Panc1 (cell line): ENCODE measurements around the gene TTC24. TPM values are rescaled to one million over a fixed set of nuclear protein-coding genes. Genes with fewer than 3 reads are reported as not detected.
"Not testable (repeated sequence)": the region's sequence is repeated elsewhere in the genome, so short reads cannot be mapped to it uniquely, and the experiment has no call there.

Experiments
- ATAC-seq: fragments of 200-7000 bp; cut with Tn5 transposase; 2 replicates; pipeline ENCODE4 v1.9.1; 2020; ENCODE audit warnings: mild to moderate bottlenecking, moderate library complexity
- BruUV-seq: library from RNA; stranded (reverse); fragments of 400-500 nt; replicated peaks from 2 replicates; lab custom pipeline; 2021; lab: Mats Ljungman, UMichigan
- CTCF ChIA-PET: fragments of 300-600 bp; sonication (Branson Sonifier 250); formaldehyde crosslinking; loops from one replicate; lab custom pipeline; 2022; ENCODE audit warnings: antibody characterized with exemption; lab: Charles Lee
- POLR2A ChIA-PET: fragments of 300-600 bp; sonication (Branson Sonifier 250); formaldehyde crosslinking; loops from one replicate; lab custom pipeline; 2022; ENCODE audit warnings: antibody characterized with exemption; lab: Charles Lee
- DNase-seq: peaks from one replicate; pipeline ENCODE4 v3.0.0-alpha.2; 2010; ENCODE audit warnings: low read depth, low spot score
- H3K27ac ChIP-seq: 2 replicates; pipeline ENCODE4 v1.5.1; 2011; ENCODE audit warnings: mild to moderate bottlenecking, low read length, inconsistent platforms
- H3K27me3 ChIP-seq: fragments of 200-500 bp; sonication (Bioruptor generic); 2 replicates; pipeline ENCODE4 v1.6.0; 2014; ENCODE audit warnings: low read length, inconsistent platforms; ENCODE audit not compliant: control insufficient read depth, insufficient read depth
- H3K36me3 ChIP-seq: fragments of 200-500 bp; sonication (Bioruptor generic); 2 replicates; pipeline ENCODE4 v1.5.1; 2014; ENCODE audit warnings: inconsistent platforms, mild to moderate bottlenecking, low read length, moderate library complexity; ENCODE audit not compliant: control insufficient read depth, insufficient read depth
- H3K4me1 ChIP-seq: 2 replicates; pipeline ENCODE4 v1.5.1; 2011; ENCODE audit warnings: inconsistent platforms, mild to moderate bottlenecking, low read length, moderate library complexity; ENCODE audit not compliant: control insufficient read depth, insufficient read depth
- H3K4me3 ChIP-seq, 2 experiments: 2 replicates each; pipeline ENCODE4 v1.5.1; 2011 to 2012; ENCODE audit warnings: low read depth in 2 of 2, low read length in 2 of 2, mild to moderate bottlenecking in 2 of 2, inconsistent platforms in 1 of 2, moderate library complexity in 1 of 2
- H3K9me3 ChIP-seq: fragments of 200-500 bp; sonication (Bioruptor generic); 2 replicates; pipeline ENCODE4 v1.5.1; 2014; ENCODE audit warnings: low read depth, mild to moderate bottlenecking, inconsistent platforms, low read length, moderate library complexity; ENCODE audit not compliant: control insufficient read depth, insufficient read depth
- CTCF ChIP-seq: fragments of 450-650 bp; IDR thresholded peaks from 2 replicates; pipeline ENCODE4 v1.5.1; 2017; ENCODE audit warnings: mild to moderate bottlenecking
- POLR2AphosphoS5 ChIP-seq: IDR thresholded peaks from 2 replicates; pipeline ENCODE4 v1.6.1; 2012; ENCODE audit warnings: mild to moderate bottlenecking, low read depth, low read length, moderate library complexity
- REST ChIP-seq, 2 experiments: IDR thresholded peaks; 2 replicates each; pipeline ENCODE4 v1.6.1; 2011 to 2012; ENCODE audit warnings: low read depth in 2 of 2, control low read depth in 1 of 2, low read length in 1 of 2, mild to moderate bottlenecking in 1 of 2, moderate library complexity in 1 of 2; ENCODE audit not compliant: insufficient read depth in 1 of 2
- TCF7L2 ChIP-seq: IDR thresholded peaks from 2 replicates; pipeline ENCODE4 v1.6.1; 2011; ENCODE audit warnings: mild to moderate bottlenecking, low read depth, low read length, inconsistent platforms
- in situ Hi-C: cut with HindIII; loops from 2 replicates; pipeline ENCODE4 v1.10.0; 2016; ENCODE audit warnings: low sequenced_read_pairs, low pct_unique_long_range_greater_than_20kb
- intact Hi-C: fragments of 100-400 bp; cut with micrococcal nuclease; formaldehyde crosslinking; loops from one replicate; pipeline ENCODE4 v1.10.0; 2022; ENCODE audit not compliant: unreplicated experiment
- total RNA-seq: library from RNA; stranded (reverse); gene quantifications from one replicate; pipeline ENCODE4 v1.2.1, GENCODE V29; 2021; ENCODE audit not compliant: unreplicated experiment

TTC24 gene
- total RNA-seq, 1 experiment from 2014 or later: not detected

- TF ChIP-seq CTCF: no peak
- TF ChIP-seq REST (IDR thresholded peaks at IDR 0.05; ENCODE audit: insufficient read depth in 1 of 2, low read depth in 2 of 2, low read length in 1 of 2): no peak
- TF ChIP-seq TCF7L2: no peak
- TF ChIP-seq POLR2AphosphoS5: no peak
- H3K27me3 ChIP-seq: no peaks in the 10 kb centered on the region
- intact Hi-C loops (loop anchor here (10.0 kb wide), 1 partner anchor 147 kb away; no protein-coding TSS in a partner anchor), in situ Hi-C loops (no loop called here)
- DNase-seq (no peak), ATAC-seq (peak; percentile 7; the same call in 1 of the 2 replicates)
- CTCF ChIA-PET: interaction anchor here (0.5 to 0.7 kb wide), 3 partner anchors 13 to 19 kb away, joined by 3 to 9 read pairs (median 6); no protein-coding TSS in a partner anchor
- peaks cover 9% of the 10 kb centered on the region for H3K36me3 ChIP-seq
- no TSS peak for BruUV-seq
- POLR2A ChIA-PET: no interaction called here
- peaks cover 5% of the 10 kb centered on the region for H3K4me1 ChIP-seq
- H3K27ac ChIP-seq: peak overlapping the region; percentile 99
- H3K4me3 ChIP-seq: peak overlapping the region; percentile 76 to 99
- no peaks in the 10 kb centered on the region for H3K9me3 ChIP-seq
Observed at GRCh38 chr1:156601892-156602291, 22.4 kb downstream of the TTC24 start.

GRCh38 chr1:156602557-156602993, 23.1 kb downstream of the TTC24 start:
- Histone ChIP-seq H3K4me3 (no peak overlapping the region), H3K4me1 (peaks cover 5% of the 10 kb centered on the region), H3K36me3 (peaks cover 7% of the 10 kb centered on the region), H3K27ac (no peak overlapping the region), H3K27me3 (no peaks in the 10 kb centered on the region), H3K9me3 (no peaks in the 10 kb centered on the region)
- intact Hi-C loops: loop anchor here (10.0 kb wide), 1 partner anchor 148 kb away; no protein-coding TSS in a partner anchor
- TF ChIP-seq TCF7L2 (no peak), CTCF (peak; percentile 78)
- ATAC-seq (no peak), DNase-seq (no peak)
- POLR2A ChIA-PET: interaction anchor here (0.6 kb wide), 1 partner anchor 22 kb away, joined by 4 read pairs; no protein-coding TSS in a partner anchor
- CTCF ChIA-PET: interaction anchor here (0.7 kb wide), 2 partner anchors 13 to 18 kb away, joined by 3 to 9 read pairs; no protein-coding TSS in a partner anchor
- BruUV-seq: no TSS peak
- in situ Hi-C loops: no loop called here

GRCh38 chr1:156607344-156607743, 27.8 kb downstream of the TTC24 start:
- CTCF ChIA-PET, DNase-seq, in situ Hi-C loops, H3K4me3 ChIP-seq, H3K4me1 ChIP-seq, H3K27me3 ChIP-seq, POLR2A ChIA-PET, BruUV-seq, H3K9me3 ChIP-seq, H3K36me3 ChIP-seq, H3K27ac ChIP-seq, ATAC-seq: not testable (repeated sequence)
- intact Hi-C loops: loop anchor here (10.0 kb wide), 1 partner anchor 153 kb away; no protein-coding TSS in a partner anchor
